ENCODE results near the gene HEPACAM.

GRCh38 chr11:124869331-124869730 lies 66.5 kb downstream of the HEPACAM start:
- TF ChIP-seq POLR2A (IDR thresholded peaks at IDR 0.05) = no peak
- TF ChIP-seq CTCF (IDR thresholded peaks at IDR 0.05) = no peak
